Spinal cord (tissue), 10 donors: ENCODE results near the gene PLOD2. TPM values are rescaled to one million over a fixed set of nuclear protein-coding genes. Genes with fewer than 3 reads are reported as not detected.

Experiments
- DNase-seq, 6 donors: peaks; one replicate each; pipeline versions ENCODE4 v3.0.0 to v3.0.0-alpha.2; 2013 to 2015; ENCODE audit warnings: low spot score in 6 of 6, low read depth in 4 of 6
- H3K27ac ChIP-seq: one replicate; pipeline ENCODE4 v1.5.1; 2013; ENCODE audit warnings: low read depth, low read length, control low read depth
- H3K27me3 ChIP-seq: one replicate; pipeline ENCODE4 v1.6.1; 2013; ENCODE audit warnings: low read length; ENCODE audit not compliant: control insufficient read depth, insufficient read depth
- H3K36me3 ChIP-seq: one replicate; pipeline ENCODE4 v1.6.1; 2013; ENCODE audit warnings: low read length; ENCODE audit not compliant: control insufficient read depth, insufficient read depth
- H3K4me1 ChIP-seq: one replicate; pipeline ENCODE4 v1.6.1; 2013; ENCODE audit warnings: low read length; ENCODE audit not compliant: control insufficient read depth, insufficient read depth
- H3K4me3 ChIP-seq: one replicate; pipeline ENCODE4 v1.5.1; 2013; ENCODE audit warnings: low read depth, low read length, control low read depth
- H3K9me3 ChIP-seq: one replicate; pipeline ENCODE4 v1.6.1; 2013; ENCODE audit warnings: low read length; ENCODE audit not compliant: control insufficient read depth, insufficient read depth
- WGBS: methylation state at CpG from one replicate; pipeline ENCODE4 v1.1.5; 2013; ENCODE audit warnings: missing lambda C conversion rate; ENCODE audit not compliant: insufficient coverage; 5-methylcytosine and 5-hydroxymethylcytosine counted together
- long read RNA-seq, 4 donors: transcript quantifications; one replicate each; lab custom pipeline, GENCODE V29; 2026
- polyA plus RNA-seq, 2 donors: library from polyadenylated mRNA; unstranded; fragments of 120-200 nt; gene quantifications; one replicate each; pipeline ENCODE4 v1.2.1, GENCODE V29; 2013; ENCODE audit not compliant: insufficient read length in 2 of 2
- total RNA-seq, 2 donors: library from RNA; depleted of rRNA in 1 of 2; stranded (reverse); fragments of 120-200 nt in 1 of 2; fragments of >200 nt in 1 of 2; gene quantifications; one replicate each; pipeline versions ENCODE4 v1.2.3 to v1.2.4, GENCODE V29; 2013 to 2014
- donor health status: healthy.

The PLOD2 gene
- total RNA-seq (10 to 100 TPM; 67.7 to 71.7 TPM), polyA plus RNA-seq (10 to 100 TPM; 44.6 to 61.2 TPM)
- long read RNA-seq, donor 1, partial matches to known transcripts: 34 of 44 reads
- long read RNA-seq, donor 1, other reads (novel, unspliced or antisense): 0 of 44 reads
- long read RNA-seq, donor 2, partial matches to known transcripts: 0 of 5 reads
- long read RNA-seq, donor 2, other reads (novel, unspliced or antisense): 0 of 5 reads
- long read RNA-seq, donor 3, partial matches to known transcripts: 0 of 5 reads
- long read RNA-seq, donor 3, other reads (novel, unspliced or antisense): 0 of 5 reads
- long read RNA-seq, donor 4, transcript PLOD2-201 (20 exons, 3,732 nt): minor isoform, 5 of 11 reads
- long read RNA-seq, donor 4, transcript PLOD2-202 (19 exons, 3,665 nt): major isoform, 6 of 11 reads
- long read RNA-seq, donor 4, partial matches to known transcripts: 0 of 11 reads
- long read RNA-seq, donor 4, other reads (novel, unspliced or antisense): 0 of 11 reads

- DNase-seq: peak in 5 of 6 donors; percentile 51 to 90 (median 61)
- peak within 1 kb of the TSS; percentile 94 for H3K4me3 ChIP-seq
- H3K4me1 ChIP-seq: peaks cover 8% of the 10 kb centered on the region
- H3K9me3 ChIP-seq: no peaks in the 10 kb centered on the region
- WGBS: under 1% methylated on average over 74 of the region's 74 CpGs
- H3K36me3 ChIP-seq: no peaks in the 10 kb centered on the region
- H3K27ac ChIP-seq: peak within 1 kb of the TSS; percentile 96
- H3K27me3 ChIP-seq: no peaks in the 10 kb centered on the region
These were observed at the start of gene PLOD2 for GRCh38 chr3:146160964-146161662. Gene PLOD2 (minus strand): TSS chr3:146161184. CDS start chr3:146160989, 195 bp downstream.

GRCh38 chr3:146209371-146209770 is 48.4 kb upstream of the PLOD2 start:
- Histone ChIP-seq H3K27ac (no peak overlapping the region), H3K4me3 (no peak overlapping the region), H3K9me3 (no peaks in the 10 kb centered on the region), H3K36me3 (no peaks in the 10 kb centered on the region), H3K4me1 (no peaks in the 10 kb centered on the region), H3K27me3 (no peaks in the 10 kb centered on the region)
- DNase-seq: no peak

- Histone ChIP-seq H3K36me3 (no peaks in the 10 kb centered on the region), H3K9me3 (no peaks in the 10 kb centered on the region), H3K4me3 (no peak overlapping the region), H3K27ac (no peak overlapping the region), H3K4me1 (no peaks in the 10 kb centered on the region), H3K27me3 (no peaks in the 10 kb centered on the region)
- DNase-seq: no peak
These were observed 42.8 kb upstream of the PLOD2 start for GRCh38 chr3:146203776-146204175.

- H3K4me3 ChIP-seq: no peak overlapping the region
- H3K36me3 ChIP-seq: no peaks in the 10 kb centered on the region
- DNase-seq: no peak
- H3K9me3 ChIP-seq: no peaks in the 10 kb centered on the region
- no peak overlapping the region for H3K27ac ChIP-seq
- no CpG with 5 or more reads among the region's 2 CpGs for WGBS
- no peaks in the 10 kb centered on the region for H3K27me3 ChIP-seq
- no peaks in the 10 kb centered on the region for H3K4me1 ChIP-seq
These were observed 39.7 kb upstream of the PLOD2 start for GRCh38 chr3:146200461-146201220.

GRCh38 chr3:146199762-146200161 is 38.8 kb upstream of the PLOD2 start:
- H3K27me3 ChIP-seq: no peaks in the 10 kb centered on the region
- DNase-seq: no peak
- WGBS: 100% methylated on average over 3 of the region's 5 CpGs

GRCh38 chr3:146196789-146197188 is 35.8 kb upstream of the PLOD2 start:
- H3K27ac ChIP-seq: no peak overlapping the region
- no peaks in the 10 kb centered on the region for H3K9me3 ChIP-seq
- no peaks in the 10 kb centered on the region for H3K4me1 ChIP-seq
- H3K36me3 ChIP-seq: no peaks in the 10 kb centered on the region
- DNase-seq: no peak
- no CpG with 5 or more reads among the region's 2 CpGs for WGBS
- no peak overlapping the region for H3K4me3 ChIP-seq
- no peaks in the 10 kb centered on the region for H3K27me3 ChIP-seq

More at GRCh38 chr3:146199762-146200161, 38.8 kb upstream of the PLOD2 start:
- Histone ChIP-seq H3K27ac (no peak overlapping the region), H3K36me3 (no peaks in the 10 kb centered on the region), H3K4me3 (no peak overlapping the region), H3K4me1 (no peaks in the 10 kb centered on the region), H3K9me3 (no peaks in the 10 kb centered on the region)

GRCh38 chr3:146195605-146196004 is 34.6 kb upstream of the PLOD2 start:
- WGBS: 93% methylated on average over 2 of the region's 4 CpGs
- Histone ChIP-seq H3K4me1 (no peaks in the 10 kb centered on the region), H3K36me3 (no peaks in the 10 kb centered on the region), H3K4me3 (no peak overlapping the region), H3K27ac (no peak overlapping the region), H3K9me3 (no peaks in the 10 kb centered on the region), H3K27me3 (no peaks in the 10 kb centered on the region)
- DNase-seq: no peak

GRCh38 chr3:146195030-146195429 is 34.0 kb upstream of the PLOD2 start:
- H3K27ac ChIP-seq: no peak overlapping the region
- H3K4me3 ChIP-seq: no peak overlapping the region
- no CpG with 5 or more reads among the region's 3 CpGs for WGBS
- H3K9me3 ChIP-seq: no peaks in the 10 kb centered on the region
- H3K4me1 ChIP-seq: no peaks in the 10 kb centered on the region
- no peaks in the 10 kb centered on the region for H3K36me3 ChIP-seq
- DNase-seq: no peak
- H3K27me3 ChIP-seq: no peaks in the 10 kb centered on the region

GRCh38 chr3:146191051-146191450 is 30.1 kb upstream of the PLOD2 start:
- Histone ChIP-seq H3K9me3 (no peaks in the 10 kb centered on the region), H3K4me1 (no peaks in the 10 kb centered on the region), H3K27me3 (no peaks in the 10 kb centered on the region), H3K27ac (no peak overlapping the region), H3K36me3 (no peaks in the 10 kb centered on the region), H3K4me3 (no peak overlapping the region)
- DNase-seq: no peak
- no CpG with 5 or more reads among the region's 1 CpG for WGBS
